SK-N-SH (cell line): ENCODE data around the gene SPIB. TPM values are rescaled to one million over a fixed set of nuclear protein-coding genes. Genes with fewer than 3 reads are reported as not detected.

Experiments
- CTCF ChIA-PET: fragments of 300-600, 350-600 bp; formaldehyde crosslinking; extraction: SDS; loops from one replicate; lab custom pipeline; 2021; lab: Yijun Ruan, JAX
- POLR2A ChIA-PET: fragments of 350-600 bp; sonication (Branson Sonifier 250); formaldehyde crosslinking; extraction: SDS; loops from one replicate; lab custom pipeline; 2020; ENCODE audit warnings: antibody characterized with exemption, inconsistent platforms; lab: Yijun Ruan, JAX
- DNase-seq: peaks from one replicate; pipeline ENCODE4 v3.0.0; 2012
- H2AFZ ChIP-seq: fragments of 200-600 bp; sonication (generic); 2 replicates; pipeline ENCODE4 v1.8.1; 2016; ENCODE audit warnings: antibody characterized with exemption, mild to moderate bottlenecking, low read depth
- H3F3A ChIP-seq: fragments of 200-600 bp; sonication (generic); replicated peaks from 2 replicates; pipeline ENCODE3; 2016; ENCODE audit warnings: antibody characterized with exemption, mild to moderate bottlenecking; ENCODE audit not compliant: insufficient read depth
- H3K27ac ChIP-seq, 2 experiments: fragments of 200-500 bp in 1 of 2; fragments of 200-600 bp in 1 of 2; sonication (Bioruptor generic) in 1 of 2; sonication (generic), shearing (Covaris generic) in 1 of 2; 2 replicates each; pipeline versions ENCODE4 v1.5.1 to v1.6.1; 2014 to 2016; ENCODE audit warnings: low read depth in 2 of 2, inconsistent platforms in 1 of 2, low read length in 1 of 2, mild to moderate bottlenecking in 1 of 2, mixed read lengths in 1 of 2
- H3K27me3 ChIP-seq: fragments of 200-600 bp; sonication (generic), shearing (Covaris generic); 2 replicates; pipeline ENCODE4 v1.6.1; 2016; ENCODE audit warnings: mixed run types; ENCODE audit not compliant: insufficient read depth
- H3K36me3 ChIP-seq, 2 experiments: fragments of 200-500 bp in 1 of 2; fragments of 200-600 bp in 1 of 2; sonication (Bioruptor generic) in 1 of 2; sonication (generic) in 1 of 2; replicated peaks in 1 of 2; 2 replicates each; pipeline versions ENCODE3 to v1.5.1; 2014 to 2016; ENCODE audit warnings: low read length in 1 of 2, mild to moderate bottlenecking in 1 of 2; ENCODE audit not compliant: insufficient read depth in 2 of 2, control insufficient read depth in 1 of 2
- H3K4me1 ChIP-seq, 2 experiments: fragments of 200-500 bp in 1 of 2; fragments of 200-600 bp in 1 of 2; sonication (Bioruptor generic) in 1 of 2; sonication (generic), shearing (Covaris generic) in 1 of 2; 2 replicates each; pipeline versions ENCODE4 v1.5.1 to v1.6.1; 2014 to 2016; ENCODE audit warnings: low read depth in 1 of 2, low read length in 1 of 2, mixed run types in 1 of 2; ENCODE audit not compliant: insufficient read depth in 2 of 2, control insufficient read depth in 1 of 2
- H3K4me2 ChIP-seq: fragments of 200-600 bp; sonication (generic), shearing (Covaris generic); 2 replicates; pipeline ENCODE4 v1.6.1; 2017; ENCODE audit warnings: mixed run types
- H3K4me3 ChIP-seq, 2 experiments: fragments of 200-500 bp in 1 of 2; fragments of 200-600 bp in 1 of 2; sonication (Bioruptor generic) in 1 of 2; sonication (generic), shearing (Covaris generic) in 1 of 2; 2 replicates each; pipeline versions ENCODE4 v1.5.1 to v1.8.1; 2014 to 2016; ENCODE audit warnings: low read depth in 2 of 2, inconsistent platforms in 1 of 2, low read length in 1 of 2, mild to moderate bottlenecking in 1 of 2, mixed read lengths in 1 of 2, moderate library complexity in 1 of 2
- H3K79me2 ChIP-seq: fragments of 200-600 bp; sonication (generic); 2 replicates; pipeline ENCODE4 v1.8.1; 2017; ENCODE audit warnings: mild to moderate bottlenecking; ENCODE audit not compliant: insufficient read depth
- H3K9ac ChIP-seq: fragments of 200-600 bp; sonication (generic); 2 replicates; pipeline ENCODE4 v1.6.1; 2017; ENCODE audit warnings: mixed run types
- H3K9me2 ChIP-seq: fragments of 200-600 bp; sonication (generic); 2 replicates; pipeline ENCODE4 v1.6.1; 2017; ENCODE audit warnings: mixed run types
- H3K9me3 ChIP-seq: fragments of 200-600 bp; sonication (generic); 2 replicates; pipeline ENCODE4 v1.6.1; 2017; ENCODE audit warnings: mixed run types, mild to moderate bottlenecking, moderate library complexity
- H4K20me1 ChIP-seq: fragments of 200-600 bp; sonication (generic); 2 replicates; pipeline ENCODE4 v1.6.1; 2017; ENCODE audit warnings: mild to moderate bottlenecking, mixed run types; ENCODE audit not compliant: insufficient read depth
- CTCF ChIP-seq: fragments of 200-600 bp; sonication (generic); IDR thresholded peaks from 2 replicates; pipeline ENCODE4 v1.6.1; 2017; ENCODE audit warnings: antibody characterized with exemption, mild to moderate bottlenecking, moderate library complexity
- FOSL2 ChIP-seq: IDR thresholded peaks from 2 replicates; pipeline ENCODE4 v1.4.0; 2012; ENCODE audit warnings: low read depth, mild to moderate bottlenecking, moderate library complexity, borderline replicate concordance
- FOXM1 ChIP-seq: IDR thresholded peaks from 2 replicates; pipeline ENCODE4 v1.4.0; 2012; ENCODE audit warnings: low read depth, mild to moderate bottlenecking
- GABPA ChIP-seq: IDR thresholded peaks from 2 replicates; pipeline ENCODE4 v1.4.0; 2012; ENCODE audit warnings: low read depth, mild to moderate bottlenecking
- GATA2 ChIP-seq: sonication (generic); formaldehyde crosslinking; IDR thresholded peaks from 2 replicates; pipeline ENCODE4 v1.5.0; 2020; ENCODE audit warnings: mild to moderate bottlenecking, missing genetic modification reagents
- MAX ChIP-seq: IDR thresholded peaks from 2 replicates; pipeline ENCODE4 v1.4.0; 2012; ENCODE audit warnings: low read depth
- MXI1 ChIP-seq: IDR thresholded peaks from 2 replicates; pipeline ENCODE4 v1.6.1; 2012; ENCODE audit warnings: mild to moderate bottlenecking, low read depth, low read length, improper control_type of control experiment
- NRF1 ChIP-seq: IDR thresholded peaks from 2 replicates; pipeline ENCODE4 v1.6.1; 2012; ENCODE audit warnings: low read depth, mild to moderate bottlenecking, low read length
- RAD21 ChIP-seq: IDR thresholded peaks from 2 replicates; pipeline ENCODE4 v1.6.1; 2012; ENCODE audit warnings: mild to moderate bottlenecking, low read length
- SMC3 ChIP-seq: IDR thresholded peaks from 2 replicates; pipeline ENCODE4 v1.6.1; 2012; ENCODE audit warnings: low read depth, low read length, improper control_type of control experiment
- USF1 ChIP-seq: IDR thresholded peaks from 2 replicates; pipeline ENCODE4 v1.4.0; 2012; ENCODE audit warnings: low read depth, borderline replicate concordance
- USF2 ChIP-seq: fragments of 150-350 bp; IDR thresholded peaks from 2 replicates; pipeline ENCODE4 v1.6.1; 2017; ENCODE audit warnings: antibody characterized with exemption, low read length, low read depth, borderline replicate concordance
- WGBS: methylation state at CpG from one replicate; pipeline ENCODE4 v1.1.6; 2017; ENCODE audit warnings: low lambda C conversion rate; 5-methylcytosine and 5-hydroxymethylcytosine counted together
- polyA plus RNA-seq, 3 experiments: library from polyadenylated mRNA; depleted of rRNA; stranded (reverse); fragments of >200 nt; gene quantifications; 2 replicates each; pipeline ENCODE4 v1.2.3, GENCODE V29; 2012

Gene SPIB
- polyA plus RNA-seq, 1 of the 3 experiments (the other 2 are of a cell fraction), result not detected

- TF ChIP-seq MAX (no peak), MXI1 (no peak)
Observed at GRCh38 chr19:50447750-50448149, 29.0 kb downstream of the SPIB start (continued).

- ChIA-PET POLR2A (no interaction called here), CTCF (interaction anchor here (1.0 to 1.1 kb wide), 2 partner anchors 89 to 107 kb away, joined by 3 read pairs; no protein-coding TSS in a partner anchor)
- Histone ChIP-seq H3F3A (no peaks in the 10 kb centered on the region), H3K36me3 (no peaks in the 10 kb centered on the region), H3K4me1 (no peaks in the 10 kb centered on the region), H3K9me3 (no peaks in the 10 kb centered on the region), H2AFZ (no peak overlapping the region), H3K79me2 (no peaks in the 10 kb centered on the region), H3K4me2 (no peak overlapping the region), H3K27ac (no peak overlapping the region), H3K9me2 (no peaks in the 10 kb centered on the region), H3K27me3 (peaks cover 14% of the 10 kb centered on the region; the same call in 1 of the 2 replicates), H4K20me1 (no peaks in the 10 kb centered on the region), H3K9ac (no peak overlapping the region), H3K4me3 (no peak overlapping the region)
- no peak for DNase-seq
- WGBS, result 34% methylated on average over 14 of the region's 14 CpGs
- no peak for TF ChIP-seq USF2
- no peak for TF ChIP-seq NRF1
- no peak for TF ChIP-seq RAD21
- TF ChIP-seq FOXM1, result no peak
- no peak for TF ChIP-seq USF1
- TF ChIP-seq FOSL2, result no peak
Observed at GRCh38 chr19:50449236-50449899, 30.6 kb downstream of the SPIB start.

- Histone ChIP-seq H3K4me2 (no peak overlapping the region), H3K27me3 (peaks cover 14% of the 10 kb centered on the region; the same call in 1 of the 2 replicates), H3K4me1 (no peaks in the 10 kb centered on the region), H3K27ac (no peak overlapping the region), H2AFZ (no peak overlapping the region), H3K79me2 (no peaks in the 10 kb centered on the region), H3F3A (no peaks in the 10 kb centered on the region), H3K9ac (no peak overlapping the region), H3K4me3 (no peak overlapping the region), H3K9me2 (no peaks in the 10 kb centered on the region), H3K9me3 (no peaks in the 10 kb centered on the region), H4K20me1 (no peaks in the 10 kb centered on the region), H3K36me3 (no peaks in the 10 kb centered on the region)
- no peak for DNase-seq
- ChIA-PET CTCF (interaction anchor here (0.7 to 1.2 kb wide), 6 partner anchors 10 to 106 kb away, joined by 3 to 4 read pairs (median 4); no protein-coding TSS in a partner anchor), POLR2A (no interaction called here)
- 23% methylated on average over 23 of the region's 30 CpGs for WGBS
- no peak for TF ChIP-seq GATA2
- TF ChIP-seq SMC3, result no peak
- TF ChIP-seq MAX, result no peak
- TF ChIP-seq GABPA, result no peak
- no peak for TF ChIP-seq CTCF
Observed at GRCh38 chr19:50450369-50451222, 31.9 kb downstream of the SPIB start.
